Transverse colon (tissue), 3 donors: Measurements from ENCODE around the gene PMFBP1.

Experiments used
- CTCF ChIP-seq, 5 experiments: fragments of 200-600 bp in 3 of 5; fragments of 450-650 bp in 2 of 5; sonication (generic) in 3 of 5; IDR thresholded peaks; 1 replicate in 2 of 5; 2 replicates in 3 of 5; pipeline ENCODE4 v1.5.1; 2016 to 2017; ENCODE audit warnings: antibody characterized with exemption in 5 of 5, inconsistent platforms in 3 of 5, mild to moderate bottlenecking in 2 of 5, moderate library complexity in 1 of 5
- EP300 ChIP-seq: sonication (generic); formaldehyde crosslinking; IDR thresholded peaks from one replicate; pipeline ENCODE4 v1.6.1; 2017; ENCODE audit warnings: antibody characterized with exemption, low read depth
- POLR2A ChIP-seq: fragments of 450-650 bp; IDR thresholded peaks from one replicate; pipeline ENCODE4 v1.6.1; 2016; ENCODE audit warnings: antibody characterized with exemption, mild to moderate bottlenecking, moderate library complexity

- TF ChIP-seq CTCF (IDR thresholded peaks at IDR 0.05) (no peak), EP300 (no peak), POLR2A (no peak)
Observed at GRCh38 chr16:72211110-72211509, 39.2 kb upstream of the PMFBP1 start.
